ENCODE results near the gene MBOAT1. TPM values are rescaled to one million over a fixed set of nuclear protein-coding genes. Genes with fewer than 3 reads are reported as not detected.

Gene MBOAT1
- total RNA-seq, 4 donors from 2014 or later, result 5.3 to 18.8 (median 8.2) TPM

DNA sequence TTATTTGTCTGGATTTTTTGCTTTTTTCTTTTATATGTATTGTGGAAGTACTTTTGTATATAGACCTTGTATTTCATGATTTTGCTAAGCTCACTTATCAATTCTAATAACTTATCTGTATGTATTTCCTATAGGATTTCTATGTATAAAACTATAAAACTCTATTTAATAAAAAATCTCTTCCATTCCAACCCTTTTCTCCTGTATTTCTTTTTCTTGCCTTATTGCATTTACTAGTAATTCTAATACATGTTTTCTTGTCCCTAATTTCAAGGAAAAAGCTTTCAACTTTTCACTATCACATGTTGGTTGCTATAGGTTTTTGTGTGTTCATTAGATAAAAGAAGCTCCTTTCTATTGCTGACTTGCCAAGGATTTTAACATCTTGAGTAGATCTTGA lies 125.3 kb downstream of the MBOAT1 start:
- no peak overlapping the region for H3K27ac ChIP-seq
- no peak for DNase-seq (ENCODE audit: low spot score in 2 of 2)
- no peak overlapping the region for H3K4me3 ChIP-seq
- TF ChIP-seq POLR2AphosphoS5 (IDR thresholded peaks at IDR 0.05), result no peak
- no peak for TF ChIP-seq EP300 (IDR thresholded peaks at IDR 0.05)
- TF ChIP-seq, protein P1, sequence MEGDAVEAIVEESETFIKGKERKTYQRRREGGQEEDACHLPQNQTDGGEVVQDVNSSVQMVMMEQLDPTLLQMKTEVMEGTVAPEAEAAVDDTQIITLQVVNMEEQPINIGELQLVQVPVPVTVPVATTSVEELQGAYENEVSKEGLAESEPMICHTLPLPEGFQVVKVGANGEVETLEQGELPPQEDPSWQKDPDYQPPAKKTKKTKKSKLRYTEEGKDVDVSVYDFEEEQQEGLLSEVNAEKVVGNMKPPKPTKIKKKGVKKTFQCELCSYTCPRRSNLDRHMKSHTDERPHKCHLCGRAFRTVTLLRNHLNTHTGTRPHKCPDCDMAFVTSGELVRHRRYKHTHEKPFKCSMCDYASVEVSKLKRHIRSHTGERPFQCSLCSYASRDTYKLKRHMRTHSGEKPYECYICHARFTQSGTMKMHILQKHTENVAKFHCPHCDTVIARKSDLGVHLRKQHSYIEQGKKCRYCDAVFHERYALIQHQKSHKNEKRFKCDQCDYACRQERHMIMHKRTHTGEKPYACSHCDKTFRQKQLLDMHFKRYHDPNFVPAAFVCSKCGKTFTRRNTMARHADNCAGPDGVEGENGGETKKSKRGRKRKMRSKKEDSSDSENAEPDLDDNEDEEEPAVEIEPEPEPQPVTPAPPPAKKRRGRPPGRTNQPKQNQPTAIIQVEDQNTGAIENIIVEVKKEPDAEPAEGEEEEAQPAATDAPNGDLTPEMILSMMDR (IDR thresholded peaks at IDR 0.05), result no peak
- no peak for TF ChIP-seq POLR2A (IDR thresholded peaks at IDR 0.05)
- no peaks in the 10 kb centered on the region for H3K36me3 ChIP-seq
- H3K27me3 ChIP-seq, result no peaks in the 10 kb centered on the region
- H3K4me1 ChIP-seq, result no peaks in the 10 kb centered on the region
- H3K9me3 ChIP-seq, result no peaks in the 10 kb centered on the region

DNA sequence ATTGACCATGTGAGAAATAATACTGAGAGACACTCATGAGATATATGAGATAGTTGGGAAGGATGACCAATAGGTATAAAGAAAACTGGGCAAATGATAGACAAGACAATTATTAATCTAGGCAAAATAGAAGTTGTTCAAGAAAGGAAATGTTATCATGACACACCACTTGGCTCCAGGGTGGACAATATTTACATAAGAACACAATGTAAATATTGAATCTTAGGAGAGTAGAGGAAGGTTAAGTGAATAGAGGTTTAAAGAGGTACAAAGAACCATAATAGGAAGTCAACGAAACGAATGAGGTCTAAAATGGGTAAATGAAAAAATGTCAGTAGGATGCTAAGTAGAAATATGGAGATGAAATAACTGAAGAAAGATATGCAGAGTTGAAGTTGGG lies 126.5 kb downstream of the MBOAT1 start:
- Histone ChIP-seq H3K36me3 (no peaks in the 10 kb centered on the region), H3K9me3 (no peaks in the 10 kb centered on the region), H3K4me1 (no peaks in the 10 kb centered on the region), H3K27me3 (no peaks in the 10 kb centered on the region), H3K4me3 (no peak overlapping the region), H3K27ac (no peak overlapping the region)
- no peak for DNase-seq (ENCODE audit: low spot score in 2 of 2)
- TF ChIP-seq, protein P1 (IDR thresholded peaks at IDR 0.05), result no peak
- TF ChIP-seq POLR2A (IDR thresholded peaks at IDR 0.05) (no peak), EP300 (IDR thresholded peaks at IDR 0.05) (no peak), POLR2AphosphoS5 (IDR thresholded peaks at IDR 0.05) (no peak)
- WGBS, result 82% methylated on average over 2 of the region's 2 CpGs

DNA sequence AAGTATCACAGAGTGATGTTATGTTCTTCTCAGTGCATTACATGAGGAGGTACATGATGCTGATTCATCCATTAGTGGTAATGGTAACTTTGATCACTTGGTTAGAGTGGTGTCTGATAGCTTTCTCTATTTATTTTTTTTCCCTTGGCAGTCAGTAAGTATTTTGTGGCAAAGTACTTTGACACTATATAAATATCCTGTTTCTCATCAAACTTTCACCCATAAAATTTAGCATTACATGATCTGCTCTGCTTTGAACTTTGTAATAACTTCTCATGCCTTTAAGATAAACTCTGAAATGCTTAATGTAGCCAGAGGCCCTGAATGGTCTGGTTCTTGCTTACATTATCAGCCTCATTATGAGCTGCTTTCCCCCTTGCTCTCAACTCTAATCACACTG lies 127.9 kb downstream of the MBOAT1 start:
- no peak overlapping the region for H3K4me3 ChIP-seq
- no peaks in the 10 kb centered on the region for H3K27me3 ChIP-seq
- no peaks in the 10 kb centered on the region for H3K9me3 ChIP-seq
- TF ChIP-seq POLR2A (IDR thresholded peaks at IDR 0.05), result no peak
- TF ChIP-seq EP300 (IDR thresholded peaks at IDR 0.05), result no peak
- TF ChIP-seq, protein P1 (IDR thresholded peaks at IDR 0.05), result no peak
- TF ChIP-seq POLR2AphosphoS5 (IDR thresholded peaks at IDR 0.05), result no peak
- no peaks in the 10 kb centered on the region for H3K4me1 ChIP-seq
- no peaks in the 10 kb centered on the region for H3K36me3 ChIP-seq
- DNase-seq (ENCODE audit: low spot score in 2 of 2), result no peak
- no peak overlapping the region for H3K27ac ChIP-seq

DNA sequence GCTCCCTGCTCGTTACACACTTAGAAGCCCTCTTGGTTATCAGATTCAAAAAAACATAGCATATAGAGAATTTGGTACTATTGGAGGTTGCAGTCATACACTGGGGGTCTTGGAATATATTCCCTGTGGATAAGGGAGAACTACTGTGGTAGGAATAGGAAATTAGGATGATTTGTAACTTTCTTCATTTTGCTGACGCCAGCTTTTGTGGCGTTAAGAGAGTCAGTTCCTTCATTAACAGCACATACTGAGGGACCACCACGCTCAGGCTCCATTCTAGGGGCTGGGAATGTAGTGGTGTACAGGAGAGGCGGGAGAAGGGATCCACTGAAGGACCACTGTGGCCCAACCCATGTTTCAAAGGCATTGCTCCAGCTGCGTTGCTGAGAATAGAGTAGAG lies 140.3 kb downstream of the MBOAT1 start:
- peaks cover 4% of the 10 kb centered on the region for H3K9me3 ChIP-seq
- no peaks in the 10 kb centered on the region for H3K36me3 ChIP-seq
- no peak for DNase-seq (ENCODE audit: low spot score in 2 of 2)
- H3K4me1 ChIP-seq, result no peaks in the 10 kb centered on the region
- no peak overlapping the region for H3K4me3 ChIP-seq
- TF ChIP-seq EP300 (IDR thresholded peaks at IDR 0.05) (no peak), POLR2A (IDR thresholded peaks at IDR 0.05) (no peak), POLR2AphosphoS5 (IDR thresholded peaks at IDR 0.05) (no peak)
- TF ChIP-seq, protein P1 (IDR thresholded peaks at IDR 0.05), result no peak
- no peaks in the 10 kb centered on the region for H3K27me3 ChIP-seq
- H3K27ac ChIP-seq, result no peak overlapping the region
- 96% methylated on average over 6 of the region's 6 CpGs for WGBS

DNA sequence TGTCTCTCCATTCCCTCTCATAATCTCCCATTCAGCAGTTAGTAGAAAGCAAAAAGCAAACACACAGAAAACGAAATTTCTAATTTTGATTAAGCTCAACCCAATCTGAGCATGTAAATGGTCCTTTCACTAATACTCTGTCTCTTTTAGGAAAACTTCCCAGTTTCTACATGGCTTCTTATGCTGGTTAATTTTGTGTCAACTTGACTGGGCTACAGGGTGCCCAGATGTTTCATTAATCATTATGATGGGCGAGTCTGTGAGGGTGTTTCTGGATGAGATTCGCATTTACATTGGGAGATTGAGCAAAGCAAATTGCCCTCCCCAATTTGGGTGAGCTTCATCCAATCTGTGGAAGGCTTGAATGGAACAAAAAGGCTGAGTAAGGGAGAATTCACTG lies 142.2 kb downstream of the MBOAT1 start:
- Histone ChIP-seq H3K9me3 (no peaks in the 10 kb centered on the region), H3K27me3 (no peaks in the 10 kb centered on the region), H3K36me3 (no peaks in the 10 kb centered on the region), H3K27ac (no peak overlapping the region), H3K4me1 (no peaks in the 10 kb centered on the region), H3K4me3 (no peak overlapping the region)
- no peak for DNase-seq (ENCODE audit: low spot score in 2 of 2)
- WGBS, result 95% methylated on average over 3 of the region's 3 CpGs
- no peak for TF ChIP-seq EP300 (IDR thresholded peaks at IDR 0.05)

DNA sequence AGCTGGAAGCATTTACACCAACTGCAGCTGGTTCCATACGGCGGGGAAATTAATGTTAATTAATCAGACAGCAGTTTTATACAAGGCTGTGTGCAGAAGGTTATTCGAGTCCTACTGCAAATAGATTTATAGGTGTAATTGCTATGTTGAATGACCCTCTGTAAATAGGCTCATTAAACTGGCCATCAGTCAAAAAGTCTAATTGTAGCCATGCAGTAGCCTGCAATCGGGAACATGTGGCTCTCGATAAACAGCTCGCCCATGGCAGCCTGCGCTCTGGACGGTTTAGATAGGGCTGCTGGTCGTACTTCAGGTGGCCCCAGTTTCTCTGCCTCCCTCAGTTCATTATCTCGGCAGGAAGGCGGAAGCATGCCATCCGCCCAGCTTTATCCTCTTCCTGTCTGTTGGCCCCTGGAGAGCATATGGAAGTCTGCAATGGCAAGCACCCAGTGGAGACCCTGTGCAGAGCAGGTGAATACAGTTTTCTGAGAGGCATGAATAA lies 143.2 kb downstream of the MBOAT1 start:
- Histone ChIP-seq H3K4me1 (no peaks in the 10 kb centered on the region), H3K27ac (no peak overlapping the region), H3K4me3 (no peak overlapping the region), H3K27me3 (no peaks in the 10 kb centered on the region), H3K36me3 (no peaks in the 10 kb centered on the region), H3K9me3 (no peaks in the 10 kb centered on the region)
- DNase-seq (ENCODE audit: low spot score in 2 of 2), result no peak
- 82% methylated on average over 12 of the region's 12 CpGs for WGBS
- TF ChIP-seq EP300 (IDR thresholded peaks at IDR 0.05), result no peak
- TF ChIP-seq POLR2AphosphoS5 (IDR thresholded peaks at IDR 0.05), result no peak
- TF ChIP-seq POLR2A (IDR thresholded peaks at IDR 0.05), result no peak
- TF ChIP-seq, protein P1 (IDR thresholded peaks at IDR 0.05), result no peak

All from suprapubic skin (tissue), 4 donors.